ENCODE data around the gene DEFB108B. TPM values are rescaled to one million over a fixed set of nuclear protein-coding genes. Genes with fewer than 3 reads are reported as not detected.

Gene DEFB108B, protein sequence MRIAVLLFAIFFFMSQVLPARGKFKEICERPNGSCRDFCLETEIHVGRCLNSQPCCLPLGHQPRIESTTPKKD
- total RNA-seq, result not detected in 2 replicates

DNA sequence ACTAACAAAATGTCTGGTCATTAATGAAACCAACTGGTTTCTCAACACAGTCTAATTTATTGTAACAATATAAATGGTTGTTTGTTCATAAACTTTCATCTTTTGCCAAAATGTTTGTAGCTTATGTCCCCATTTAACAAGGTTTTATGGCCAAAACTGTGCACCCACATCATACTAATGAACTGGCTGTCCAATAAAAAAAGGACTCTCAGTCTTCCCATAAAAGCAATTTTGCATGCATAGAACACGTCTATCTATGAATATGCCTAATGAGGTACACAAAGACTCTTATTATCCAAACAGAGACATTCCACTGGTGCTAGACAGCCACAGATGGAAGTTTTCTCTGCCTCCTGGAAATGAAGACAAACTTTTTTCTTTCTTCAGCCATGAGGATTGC, at the start of gene DEFB108B:
Gene DEFB108B, plus strand, starts transcription at position 390 of the 400 bp plus-strand sequence. Its CDS starts 0 bp downstream, at position 390.

DNA sequence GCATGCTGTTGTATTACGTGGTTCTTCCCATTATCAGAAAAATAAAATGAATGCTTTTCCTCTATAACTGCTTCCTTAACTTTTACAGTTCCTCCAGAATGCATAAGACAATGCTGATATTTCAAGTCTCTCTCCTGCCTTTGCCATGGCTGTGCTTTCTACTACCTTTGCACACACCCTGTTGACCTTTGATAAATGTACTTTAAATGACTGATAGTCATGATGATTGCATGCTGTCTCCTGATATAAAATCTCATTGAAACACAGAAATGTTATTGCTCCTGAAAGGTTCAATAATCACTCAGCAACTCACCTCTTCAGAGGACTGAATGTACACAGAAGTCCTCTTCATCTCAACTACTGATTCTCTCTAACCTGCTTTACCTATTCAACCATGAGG, 45.1 kb downstream of the DEFB108B start, which contains the start of gene DEFB131B:
Gene DEFB131B, plus strand, starts transcription at position 395 of the 400 bp plus-strand sequence. Its CDS starts 0 bp downstream, at position 395.

Other genes starting within 250 kb of the DEFB108B start
- not detected in 2 replicates for gene DEFB131B, start 45.3 kb downstream of the DEFB108B start, total RNA-seq
- 2.2 and 4.7 TPM in 2 replicates for gene XNDC1N, start 95.4 kb downstream of the DEFB108B start, total RNA-seq
- 25.0 and 25.3 TPM in 2 replicates for gene RNF121, start 95.8 kb downstream of the DEFB108B start, total RNA-seq
- gene IL18BP, start 165.7 kb downstream of the DEFB108B start, total RNA-seq, result 1.2 and 1.9 TPM in 2 replicates
- gene NUMA1, start 247.3 kb downstream of the DEFB108B start, total RNA-seq, result 109 and 146 TPM in 2 replicates
- 4.6 and 6.1 TPM in 2 replicates for gene LRRC51, start 247.7 kb downstream of the DEFB108B start, total RNA-seq